ENCODE data around the gene WWOX.

The WWOX gene

DNA sequence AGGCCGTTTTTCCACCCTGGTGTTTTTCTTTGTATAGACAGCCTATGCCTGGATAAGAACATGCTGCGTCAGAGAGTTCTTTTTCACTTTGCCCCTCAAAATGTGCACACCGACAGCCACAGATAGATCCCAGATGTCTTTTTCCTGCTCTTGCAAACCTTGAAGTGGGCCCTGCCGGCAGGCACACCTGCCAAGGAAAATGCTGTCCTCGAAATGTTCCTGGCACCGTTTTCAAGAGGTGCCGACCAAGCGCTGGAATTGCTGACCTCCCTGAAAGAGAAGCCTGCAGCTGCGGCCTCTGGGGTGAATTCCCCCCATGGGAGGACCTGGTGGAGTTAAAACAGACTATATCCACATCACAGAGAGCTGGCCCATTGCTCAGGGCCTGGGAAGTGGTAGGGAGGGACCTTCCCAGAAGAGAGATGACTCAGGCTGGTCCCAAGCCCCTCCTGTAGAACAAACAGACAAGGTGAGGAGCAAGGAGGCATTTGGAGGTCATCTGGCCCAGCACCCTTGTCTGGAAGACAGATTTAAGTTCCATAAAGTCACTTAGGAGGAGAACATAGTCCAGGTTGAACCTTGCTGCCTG, 833.0 kb downstream of the WWOX start:
- peak; percentile 67 to 87 for DNase-seq

DNA sequence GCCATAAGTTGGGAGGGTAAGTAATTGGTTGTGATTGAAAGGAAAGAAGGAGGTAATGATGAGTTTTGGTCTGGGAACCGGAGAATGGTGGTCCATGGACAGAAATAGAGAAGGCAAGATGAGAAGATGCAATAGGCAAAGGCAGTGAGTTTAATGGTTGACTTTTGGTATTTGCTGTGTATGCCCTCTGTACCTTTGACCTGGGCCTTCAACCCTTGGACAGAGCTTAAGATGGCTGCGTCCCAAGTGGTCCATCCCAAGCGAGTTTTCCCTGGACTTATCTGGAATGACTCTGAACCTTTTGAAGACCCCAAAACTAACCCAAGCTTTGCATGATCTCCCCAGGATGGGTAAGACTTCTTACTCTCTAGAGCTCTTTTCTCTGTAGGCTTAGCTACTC, 836.6 kb downstream of the WWOX start:
- DNase-seq = no peak

- DNase-seq = no peak
These were observed 840.1 kb downstream of the WWOX start for GRCh38 chr16:78939597-78939996.

GRCh38 chr16:78942625-78943245, 843.3 kb downstream of the WWOX start:
- DNase-seq = no peak

DNA sequence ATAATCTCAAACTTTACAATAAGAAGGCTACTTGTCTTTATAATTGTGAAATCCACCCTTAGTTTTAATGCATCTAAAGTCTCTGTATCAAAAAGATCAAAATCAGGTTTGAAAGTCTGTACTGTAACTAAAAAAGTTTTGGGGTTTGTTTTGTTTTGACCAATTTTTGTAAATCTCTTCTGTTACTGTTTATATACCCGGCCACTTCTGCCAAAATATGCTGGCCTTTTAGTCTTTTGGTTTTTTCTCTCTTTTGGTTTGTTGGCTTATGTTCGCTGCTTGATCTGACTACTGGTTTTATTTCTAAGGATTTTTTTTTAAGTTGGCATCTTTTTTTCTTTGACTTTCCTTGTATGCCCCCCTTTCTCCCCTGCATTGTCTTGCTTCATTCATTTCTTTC, 845.9 kb downstream of the WWOX start:
- no peak for DNase-seq

GRCh38 chr16:78946556-78946955, 847.1 kb downstream of the WWOX start:
- no peak for DNase-seq

GRCh38 chr16:78950768-78951167, 851.3 kb downstream of the WWOX start:
- DNase-seq = no peak

- DNase-seq = no peak
These were observed 853.2 kb downstream of the WWOX start for GRCh38 chr16:78952630-78953029.

DNA sequence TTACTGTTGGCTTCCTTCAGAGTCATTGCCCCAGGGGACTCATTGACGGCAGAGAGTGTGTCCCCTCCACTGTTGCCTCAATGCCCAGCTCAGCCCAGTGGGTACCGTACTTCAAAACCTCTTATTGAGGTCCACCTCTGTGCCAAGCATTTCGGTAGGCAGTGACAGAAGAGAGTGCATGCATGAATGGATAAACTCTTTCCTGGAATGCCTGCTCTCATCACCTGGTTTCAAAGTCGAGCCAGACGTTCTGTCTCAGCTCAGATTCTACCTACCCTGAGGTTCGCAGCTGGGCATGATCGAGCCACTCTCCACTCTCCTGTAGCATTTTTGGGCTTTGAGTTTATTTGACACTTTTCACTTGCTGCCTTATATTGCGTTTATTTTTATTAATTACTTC, 854.1 kb downstream of the WWOX start:
- no peak for DNase-seq

DNA sequence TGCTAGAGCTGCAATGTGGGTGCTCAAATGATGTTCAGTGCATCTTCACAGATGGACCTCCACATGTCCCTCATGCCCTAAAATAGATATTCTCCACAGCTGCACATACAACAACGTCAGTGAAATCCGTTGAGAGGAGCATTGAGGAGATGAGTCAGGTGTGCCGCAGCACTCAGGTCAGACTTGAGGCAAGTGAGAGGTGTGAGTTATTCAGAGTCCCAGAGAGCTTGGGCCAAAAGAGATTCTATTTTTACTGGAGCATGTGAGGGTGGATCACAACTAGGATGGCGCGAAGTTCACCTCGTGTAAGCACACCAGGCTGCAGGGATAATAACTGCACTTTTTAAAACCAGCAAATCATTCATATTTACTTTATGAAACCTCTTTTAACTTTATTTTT, 855.8 kb downstream of the WWOX start:
- no peak for DNase-seq

GRCh38 chr16:78956859-78957258, 857.4 kb downstream of the WWOX start:
- DNase-seq = no peak

- no peak for DNase-seq
These were observed 858.1 kb downstream of the WWOX start for GRCh38 chr16:78957317-78958100.

DNA sequence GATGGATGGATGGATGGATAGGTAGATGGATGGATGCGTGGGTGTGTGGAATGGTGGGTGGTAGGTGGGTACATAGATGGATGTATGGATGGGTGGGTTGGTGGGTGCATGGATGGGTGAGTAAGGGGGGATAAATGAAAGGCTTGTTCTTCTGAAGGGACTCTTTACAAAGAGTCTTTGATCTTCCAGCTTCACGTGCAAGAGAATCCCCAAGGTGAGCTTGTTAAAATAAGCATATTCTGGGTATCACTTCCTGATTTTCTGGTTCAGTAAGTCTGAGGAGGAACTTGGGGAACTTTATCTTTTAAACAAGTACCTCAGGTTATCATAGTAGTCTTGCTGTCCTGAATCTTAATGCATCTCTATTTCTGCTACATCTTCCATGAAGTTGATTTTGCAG, 862.0 kb downstream of the WWOX start:
- no peak for DNase-seq

- no peak for DNase-seq
These were observed 863.0 kb downstream of the WWOX start for GRCh38 chr16:78962457-78962929.

DNA sequence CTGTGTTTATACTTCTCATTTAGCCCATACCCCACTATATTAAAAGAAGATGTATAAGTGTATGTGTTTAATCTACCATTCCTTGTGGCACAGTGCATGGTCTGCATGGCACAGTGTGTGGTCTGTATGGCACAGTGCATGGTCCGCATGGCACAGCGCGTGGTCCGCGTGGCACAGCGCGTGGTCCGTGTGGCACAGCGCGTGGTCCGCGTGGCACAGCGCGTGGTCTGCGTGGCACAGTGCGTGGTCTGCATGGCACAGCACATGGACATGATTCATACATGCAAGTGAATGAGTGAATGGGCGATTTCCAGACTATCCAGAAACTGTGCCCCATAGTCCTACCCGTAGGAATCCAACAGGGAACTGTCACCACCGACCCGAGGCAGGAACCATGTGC, 868.5 kb downstream of the WWOX start:
- DNase-seq = no peak

DNA sequence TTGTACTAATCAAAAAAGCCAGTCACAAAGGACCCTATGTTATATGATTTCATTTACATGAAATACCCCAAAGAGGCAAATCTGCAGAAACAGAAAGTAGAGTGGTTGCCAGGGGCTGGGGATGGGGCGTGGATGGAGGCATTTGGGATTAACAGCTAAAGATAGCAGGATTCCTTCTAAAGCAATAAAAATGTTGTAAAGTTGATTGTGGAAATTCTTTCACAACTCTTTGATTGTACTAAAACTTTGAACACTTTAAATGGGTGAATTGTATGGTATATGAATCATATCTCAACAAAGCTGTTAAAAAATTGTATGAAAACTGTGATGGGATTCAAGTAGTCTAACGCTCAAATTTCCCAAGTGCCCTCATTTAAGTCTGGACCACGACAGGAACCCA, 870.3 kb downstream of the WWOX start:
- no peak for DNase-seq

DNA sequence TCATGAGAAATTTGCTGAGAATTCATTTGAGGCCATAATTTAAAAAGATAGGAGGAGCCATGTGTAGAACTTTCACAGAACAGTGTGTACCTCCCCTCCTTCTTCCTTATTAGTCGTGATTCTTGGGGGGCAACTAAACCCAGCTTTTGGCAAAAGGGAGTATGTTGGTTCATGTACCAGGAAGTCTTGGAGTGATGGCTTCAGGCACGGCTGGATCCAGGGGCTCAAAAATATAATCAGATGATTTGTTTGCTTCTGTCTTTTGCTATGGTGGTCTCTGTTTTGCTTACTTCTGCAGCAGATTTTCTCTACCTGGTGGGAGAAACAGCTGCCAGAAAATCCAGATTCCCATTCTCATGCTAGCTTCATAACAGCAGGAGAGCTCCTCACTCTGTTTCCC, 871.2 kb downstream of the WWOX start:
- DNase-seq = no peak

DNA sequence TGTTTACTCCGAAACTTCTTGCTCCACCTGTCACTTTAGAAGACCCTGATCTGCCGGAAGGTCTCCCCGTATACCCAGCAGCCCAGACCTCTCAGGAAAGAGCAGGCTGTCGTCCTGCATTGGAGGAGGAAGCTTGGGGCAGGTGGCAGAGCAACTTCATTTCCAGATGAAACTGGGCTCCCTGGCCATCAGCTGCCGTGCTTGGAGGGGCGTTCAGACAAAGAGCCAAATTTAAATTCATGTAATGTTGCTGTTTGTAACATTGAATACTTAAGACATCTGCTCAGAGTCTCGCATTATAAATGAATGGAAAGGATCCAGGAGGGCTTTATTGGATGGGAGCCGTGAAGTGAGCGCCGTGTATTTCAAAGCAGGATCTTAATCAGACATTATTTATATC, 872.6 kb downstream of the WWOX start:
- peak; percentile 56 to 85 for DNase-seq

GRCh38 chr16:78972986-78973385, 873.5 kb downstream of the WWOX start:
- peak; percentile 86 to 96 for DNase-seq

GRCh38 chr16:78976212-78976611, 876.8 kb downstream of the WWOX start:
- no peak for DNase-seq

GRCh38 chr16:78980825-78981224, 881.4 kb downstream of the WWOX start:
- no peak for DNase-seq

- DNase-seq = no peak
These were observed 882.8 kb downstream of the WWOX start for GRCh38 chr16:78982096-78982744.

DNA sequence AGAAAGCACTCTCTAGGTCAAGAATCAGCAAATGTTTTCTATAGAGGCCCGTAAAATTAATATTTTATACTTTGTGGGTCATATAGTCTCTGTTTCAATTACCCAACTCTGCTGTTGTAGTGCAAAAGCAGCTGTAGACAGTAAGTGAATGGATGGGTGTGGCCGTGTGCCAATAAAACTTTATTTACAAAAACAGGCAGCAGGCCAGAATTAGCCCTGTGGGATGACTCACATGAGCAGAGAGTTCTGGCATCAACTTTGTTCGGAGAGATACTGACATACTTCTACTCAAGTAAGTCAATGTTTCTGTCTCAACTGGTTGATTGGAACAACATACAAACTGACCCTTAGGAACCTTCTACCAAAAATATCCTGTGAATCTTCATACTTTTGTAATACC, 884.9 kb downstream of the WWOX start:
- DNase-seq = no peak

Measured in NCI-H524 (cell line).